Astrocyte (in vitro differentiated cells and primary cell): ENCODE data around the gene RBM42.

ENCODE experiments used
- CTCF ChIP-seq: IDR thresholded peaks from 2 replicates; pipeline ENCODE4 v1.5.1; 2011; ENCODE audit warnings: low read depth, mild to moderate bottlenecking, inconsistent platforms, low read length, moderate library complexity; ENCODE audit not compliant: insufficient read depth
- EZH2 ChIP-seq: IDR thresholded peaks from 2 replicates; pipeline ENCODE4 v1.6.1; 2012; ENCODE audit warnings: mild to moderate bottlenecking, low read length, inconsistent platforms; ENCODE audit not compliant: insufficient read depth

- no peak for TF ChIP-seq CTCF
- no peak for TF ChIP-seq EZH2
Observed at GRCh38 chr19:35673121-35673804, 44.4 kb downstream of the RBM42 start.
